GM15510 (cell line): ENCODE measurements around the gene GOLGA6C.

Experiments used
- POLR2A ChIP-seq: IDR thresholded peaks from 3 replicates; pipeline ENCODE4 v1.6.1; 2011; ENCODE audit warnings: borderline replicate concordance; ENCODE audit not compliant: insufficient read length; ENCODE audit errors: extremely low read depth

Gene GOLGA6C

GRCh38 chr15:75225951-75226732 lies 32.0 kb upstream of the GOLGA6C start:
- no peak for TF ChIP-seq POLR2A

DNA sequence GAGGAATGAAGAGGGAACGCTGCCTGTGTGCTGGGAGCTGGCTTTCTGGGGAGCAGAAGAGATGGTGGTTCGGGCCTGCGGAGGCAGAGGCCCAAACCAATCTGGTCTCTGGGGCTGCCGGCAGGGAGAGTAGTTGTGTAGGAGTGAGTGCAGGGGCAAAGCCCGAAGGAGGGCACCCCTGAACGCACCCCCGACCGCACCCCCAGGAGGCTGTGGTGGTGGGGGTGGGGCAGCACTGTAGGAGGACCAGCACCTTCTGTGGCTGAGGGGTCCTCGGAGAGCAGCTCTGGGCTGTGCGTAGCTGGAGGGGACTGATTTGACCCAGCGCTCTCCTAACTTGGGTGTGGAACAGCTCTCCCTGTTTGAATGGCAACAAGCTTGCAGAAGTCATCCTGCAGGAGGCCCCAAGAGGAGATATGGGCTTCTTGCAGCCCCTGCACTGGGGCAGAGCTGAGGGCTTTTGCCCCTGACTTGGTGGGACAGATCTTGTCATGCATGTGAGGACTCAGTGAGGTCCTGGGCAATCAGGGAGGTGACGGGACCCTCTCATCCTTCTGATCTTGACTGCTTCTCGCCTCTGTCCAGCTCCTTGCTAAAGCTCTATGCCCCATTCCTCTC lies 30.4 kb upstream of the GOLGA6C start:
- no peak for TF ChIP-seq POLR2A

- no peak for TF ChIP-seq POLR2A
These were observed 29.3 kb upstream of the GOLGA6C start for GRCh38 chr15:75228787-75229186.

- no peak for TF ChIP-seq POLR2A
These were observed 28.7 kb upstream of the GOLGA6C start for GRCh38 chr15:75229191-75230015.

- TF ChIP-seq POLR2A: no peak
These were observed 28.2 kb upstream of the GOLGA6C start for GRCh38 chr15:75230016-75230343.

DNA sequence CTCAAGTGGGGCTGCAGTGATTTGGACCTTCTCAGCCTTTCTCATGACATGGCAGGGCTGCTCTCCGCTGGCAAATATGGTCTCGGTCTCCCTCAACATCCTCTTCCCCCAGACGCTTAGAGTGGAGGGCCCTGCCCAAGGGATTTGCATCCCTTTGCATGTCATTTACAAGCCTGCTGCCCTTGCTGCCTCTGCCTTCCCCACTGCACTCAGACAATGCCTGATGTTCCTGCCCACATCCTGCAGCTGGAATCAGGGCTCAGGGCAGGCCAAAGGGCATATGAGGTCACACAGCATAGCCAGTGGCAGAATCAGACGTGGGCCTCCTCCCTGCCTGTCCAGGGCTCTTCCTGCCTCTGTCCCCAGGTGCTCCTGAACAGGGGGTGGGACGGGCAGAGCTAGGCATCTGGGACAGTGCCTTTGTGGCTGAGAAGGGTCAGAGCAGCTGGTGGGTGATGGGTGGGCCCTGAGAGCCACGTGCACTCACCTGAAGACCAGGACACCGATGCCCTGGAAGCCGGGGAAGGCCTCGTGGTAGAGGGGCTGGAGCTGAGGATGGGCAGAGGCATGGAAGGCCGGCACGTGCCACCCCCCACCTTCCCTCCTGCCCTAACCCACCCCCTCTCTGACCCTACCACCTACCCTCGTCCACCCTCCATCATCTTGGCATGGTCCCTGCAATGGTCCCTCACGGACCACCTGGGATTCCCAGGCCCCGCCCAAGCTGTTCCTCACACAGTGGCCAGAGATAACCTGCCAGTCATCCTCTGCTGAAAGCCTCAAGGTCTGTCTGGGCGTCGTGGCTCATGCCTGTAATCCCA lies 27.4 kb upstream of the GOLGA6C start:
- no peak for TF ChIP-seq POLR2A

DNA sequence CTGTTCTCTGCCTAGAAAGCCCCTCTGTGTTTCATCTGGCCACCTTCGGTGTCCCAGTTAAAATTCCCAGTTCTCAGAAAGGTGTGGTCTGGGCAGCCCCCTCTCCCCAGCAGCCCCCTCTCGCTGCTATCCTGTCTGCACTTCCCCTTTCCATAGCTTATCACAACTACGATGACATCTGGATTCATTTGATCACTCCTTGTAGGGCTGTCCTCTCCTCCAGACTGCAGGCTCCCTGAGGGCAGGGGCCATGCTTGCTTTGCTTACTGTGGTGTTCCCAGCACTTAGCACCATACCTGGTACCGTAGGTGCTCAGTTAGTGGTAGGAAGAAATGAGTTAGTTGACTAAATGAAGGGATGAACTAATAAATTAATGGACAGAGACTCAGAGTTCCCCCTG lies 26.3 kb upstream of the GOLGA6C start:
- TF ChIP-seq POLR2A: no peak

DNA sequence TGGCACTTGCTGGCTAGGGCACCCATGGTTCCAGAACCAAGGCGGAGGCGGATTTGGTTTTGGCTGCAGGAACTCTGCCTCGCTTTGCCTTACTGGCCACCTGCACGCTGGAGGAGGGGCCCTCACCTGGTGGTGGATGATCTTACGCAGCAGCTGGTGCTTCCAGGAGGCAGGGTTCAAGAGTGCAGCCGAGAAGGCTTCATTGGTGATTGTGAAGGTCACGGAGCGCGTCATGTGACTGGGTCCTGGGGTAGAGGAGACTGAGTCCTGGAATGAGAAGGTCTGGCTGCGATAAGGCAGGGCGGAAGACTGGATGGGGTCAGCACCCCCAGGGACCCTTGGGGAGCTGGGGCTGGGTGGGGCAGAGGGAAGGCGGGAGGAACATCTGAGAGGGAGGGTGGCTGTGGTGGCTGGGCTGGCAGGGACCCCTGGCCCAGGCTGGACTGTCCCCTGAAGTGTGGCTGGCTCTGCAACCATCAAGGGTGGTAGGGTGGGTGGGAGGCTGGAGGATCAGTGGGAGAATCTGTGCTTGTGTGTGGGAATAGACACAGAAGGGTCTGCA lies 25.8 kb upstream of the GOLGA6C start:
- no peak for TF ChIP-seq POLR2A

DNA sequence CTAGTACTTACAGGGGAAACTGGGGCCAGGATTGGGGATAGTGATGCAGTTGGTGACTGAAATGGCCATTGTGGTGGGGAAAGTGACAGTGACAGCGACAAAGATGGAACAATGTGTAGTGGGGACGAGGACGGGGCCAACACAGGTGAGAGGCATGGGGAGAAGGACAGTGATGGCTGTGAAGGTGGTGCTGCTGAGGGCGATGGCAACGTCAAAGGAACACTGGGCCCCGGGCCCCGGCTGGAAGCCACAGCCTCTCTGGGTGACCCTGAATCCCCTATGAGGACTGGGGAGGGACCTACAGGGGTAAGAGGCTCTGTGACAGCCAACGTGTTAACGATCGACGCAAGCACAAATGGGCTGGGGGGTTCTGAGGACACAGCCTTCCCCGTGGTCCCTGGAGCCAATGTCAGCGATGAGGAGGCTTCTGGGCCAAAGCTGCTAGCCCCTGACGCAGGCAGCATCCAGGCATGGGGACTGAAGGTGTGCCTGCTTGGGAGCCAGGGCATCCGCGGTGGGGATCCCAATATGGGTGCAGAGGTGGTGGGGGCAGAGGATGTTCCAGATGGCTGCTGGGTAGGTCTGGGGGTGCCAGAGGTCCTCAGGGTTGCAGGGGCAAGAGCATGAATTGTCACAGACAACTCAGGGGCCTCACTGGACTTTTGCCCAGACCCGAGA lies 25.2 kb upstream of the GOLGA6C start:
- no peak for TF ChIP-seq POLR2A

DNA sequence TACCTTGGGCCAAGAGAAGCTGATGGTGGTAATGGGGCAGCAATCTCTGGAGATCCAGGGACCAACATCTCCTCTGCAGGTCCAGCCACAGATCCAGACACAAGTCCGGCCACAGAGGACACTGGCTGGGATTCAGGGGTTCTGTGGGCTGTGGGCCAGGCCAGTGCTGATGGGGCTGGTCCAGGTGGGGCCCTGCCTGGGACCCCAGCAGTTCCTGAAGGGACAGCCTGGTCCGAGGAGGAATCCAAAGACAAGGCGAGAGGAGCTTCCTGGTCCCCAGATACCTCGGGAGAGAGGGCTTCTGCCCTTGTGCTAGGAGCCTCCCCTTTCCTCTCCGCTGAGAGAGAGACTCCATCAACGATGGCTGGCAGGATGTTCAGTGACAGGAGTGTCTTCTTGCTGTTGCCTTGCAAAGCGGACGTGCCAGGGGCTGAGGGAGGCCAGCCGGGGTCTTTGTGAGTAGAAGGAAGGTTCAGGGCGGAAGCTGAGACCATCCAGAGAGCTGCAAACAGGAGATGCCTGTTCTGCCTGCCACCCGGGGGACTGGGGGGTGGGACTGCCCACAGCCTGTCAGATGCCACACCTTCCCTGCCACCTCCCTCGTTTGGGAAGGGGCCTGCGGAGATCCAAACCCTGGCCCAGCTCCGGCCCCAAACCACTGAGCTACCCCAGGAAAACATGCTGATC lies 24.5 kb upstream of the GOLGA6C start:
- no peak for TF ChIP-seq POLR2A

GRCh38 chr15:75234191-75234810 lies 23.8 kb upstream of the GOLGA6C start:
- TF ChIP-seq POLR2A: no peak

DNA sequence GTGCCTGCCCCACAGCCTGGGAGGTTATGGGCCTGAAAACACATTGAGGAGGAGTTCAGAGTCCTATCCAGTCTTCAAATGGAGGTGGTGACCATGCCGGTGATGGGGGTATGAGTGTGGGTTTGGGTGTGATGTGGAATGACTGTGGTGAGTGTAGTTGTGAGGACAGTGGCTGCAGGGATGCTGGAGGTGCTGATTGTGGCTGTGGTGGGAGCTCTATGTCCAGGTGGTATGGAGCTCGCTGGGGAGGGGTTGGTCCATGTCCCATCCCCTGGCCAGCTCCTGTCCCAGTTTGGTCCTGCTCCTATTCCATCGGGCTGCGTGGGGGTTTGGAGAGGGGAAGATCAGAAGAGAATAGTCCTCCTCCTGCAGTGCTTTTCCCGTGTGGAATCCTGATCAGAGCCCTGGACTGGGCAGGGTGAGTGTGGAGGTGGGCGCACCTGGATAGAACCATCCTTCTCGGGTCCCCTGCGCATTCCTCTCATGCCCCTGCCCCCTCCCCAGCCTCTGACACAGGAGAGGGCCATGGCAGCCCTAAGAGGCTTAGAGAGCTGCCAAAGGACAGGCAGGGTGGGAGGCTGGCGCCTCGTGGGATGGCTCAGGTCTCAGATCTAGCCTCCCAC lies 23.0 kb upstream of the GOLGA6C start:
- TF ChIP-seq POLR2A: no peak
